GM19240 (cell line): Measurements from ENCODE around the gene EFCAB10.
A peak's percentile ranks its signal among the peaks of the same experiment; 100 is the strongest.

Experiments used
- DNase-seq: peaks from one replicate; pipeline ENCODE4 v3.0.0; 2011; ENCODE audit warnings: low spot score; ENCODE audit not compliant: insufficient read length

EFCAB10 gene, protein sequence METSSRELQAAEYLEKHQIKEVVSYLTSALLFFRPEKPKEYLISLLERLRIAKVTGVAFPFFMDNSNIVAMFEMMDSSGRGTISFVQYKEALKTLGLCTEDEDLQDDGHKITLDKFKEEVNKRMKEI

DNA sequence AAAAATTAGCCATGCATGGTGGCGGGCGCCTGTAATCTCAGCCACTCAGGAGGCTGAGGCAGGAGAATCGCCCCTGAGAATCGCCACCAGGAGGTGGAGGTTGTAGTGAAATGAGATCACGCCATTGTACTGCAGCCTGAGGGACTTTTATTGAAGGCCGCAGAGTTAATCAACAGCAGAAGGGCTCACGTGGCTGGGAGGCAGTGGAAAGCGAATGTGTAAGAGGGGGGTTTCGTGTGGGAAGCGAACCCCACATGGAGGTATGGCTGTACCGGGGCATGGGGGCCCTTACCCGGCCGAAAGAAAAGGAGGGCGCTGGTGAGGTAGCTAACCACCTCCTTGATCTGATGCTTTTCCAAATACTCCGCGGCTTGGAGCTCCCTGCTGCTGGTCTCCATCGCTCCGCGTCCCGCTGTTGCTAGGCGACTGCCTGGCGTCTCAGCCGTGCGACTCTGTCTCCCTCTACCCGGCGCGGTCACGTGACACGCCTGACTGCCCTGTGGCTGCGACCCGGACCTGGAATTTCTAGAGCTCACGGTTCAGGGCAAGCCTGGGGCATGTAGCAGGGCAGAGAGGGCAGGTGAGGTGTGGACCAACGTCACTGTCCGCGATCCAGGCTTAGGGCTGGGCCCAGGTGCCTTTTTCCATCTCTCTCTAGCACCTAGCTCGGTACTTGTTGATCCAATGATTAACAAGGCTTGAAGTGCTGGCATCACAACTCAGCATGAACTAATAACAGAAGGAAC is at the start of gene EFCAB10:
EFCAB10 (minus strand) TSS at position 428 of the 746 bp plus-strand sequence; CDS start at position 398, 30 bp downstream.
- peak; percentile 73 for DNase-seq

GRCh38 chr7:105625986-105626385 is 44.7 kb upstream of the EFCAB10 start:
- DNase-seq = no peak

DNA sequence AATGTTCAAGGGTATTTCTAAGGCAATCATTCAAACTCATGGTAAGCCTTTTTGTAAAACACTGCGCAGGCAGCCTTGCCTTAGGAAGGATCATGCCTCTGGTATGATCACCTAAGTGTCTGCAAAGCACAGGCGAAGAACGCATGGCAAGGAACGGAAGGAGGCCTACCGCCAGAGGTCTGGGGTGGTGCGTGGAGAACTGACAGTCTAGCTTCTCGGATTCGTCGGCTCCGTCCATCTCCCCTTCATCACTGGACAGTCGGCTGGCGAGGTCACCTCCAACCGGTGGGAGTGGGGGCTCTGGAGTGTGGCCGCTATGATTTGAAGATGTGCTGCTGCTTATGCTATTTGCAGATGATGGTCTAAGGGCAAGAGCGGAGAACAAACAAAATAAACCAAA is 42.6 kb upstream of the EFCAB10 start:
- DNase-seq = no peak

GRCh38 chr7:105623378-105623777 is 42.1 kb upstream of the EFCAB10 start:
- DNase-seq = no peak

DNA sequence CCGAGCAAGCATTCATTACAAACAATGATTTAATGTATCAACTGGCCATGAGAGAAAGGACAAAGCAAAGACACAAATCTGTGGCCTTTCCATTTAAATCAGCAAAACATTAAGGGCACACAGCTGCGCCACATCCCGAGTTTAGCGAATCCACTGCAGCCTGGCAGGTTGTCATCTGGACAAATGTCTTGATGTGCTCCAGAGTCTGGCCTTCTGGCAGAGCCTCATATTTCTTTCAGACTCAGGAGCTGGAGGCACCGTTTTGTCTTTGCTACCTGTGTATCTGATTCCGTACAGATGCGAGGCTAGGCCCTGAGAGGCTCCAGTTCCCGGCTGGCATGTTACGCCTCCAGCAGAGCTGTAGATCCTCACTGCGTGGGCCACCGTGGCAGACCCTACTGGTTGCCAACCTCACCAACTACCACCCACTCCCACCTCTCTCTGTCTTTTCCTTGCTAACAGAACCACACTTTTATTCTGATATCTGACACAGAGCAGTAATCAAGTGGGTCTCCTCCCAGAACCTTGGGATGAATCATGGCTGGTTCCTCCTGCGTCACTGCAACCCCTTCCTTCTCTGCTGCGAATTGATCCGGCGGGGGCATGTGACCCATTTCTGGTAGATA is 40.9 kb upstream of the EFCAB10 start:
- DNase-seq = no peak

- DNase-seq = no peak
These were observed 40.3 kb upstream of the EFCAB10 start for GRCh38 chr7:105621617-105622016.

GRCh38 chr7:105621176-105621575 is 39.9 kb upstream of the EFCAB10 start:
- DNase-seq = no peak

DNA sequence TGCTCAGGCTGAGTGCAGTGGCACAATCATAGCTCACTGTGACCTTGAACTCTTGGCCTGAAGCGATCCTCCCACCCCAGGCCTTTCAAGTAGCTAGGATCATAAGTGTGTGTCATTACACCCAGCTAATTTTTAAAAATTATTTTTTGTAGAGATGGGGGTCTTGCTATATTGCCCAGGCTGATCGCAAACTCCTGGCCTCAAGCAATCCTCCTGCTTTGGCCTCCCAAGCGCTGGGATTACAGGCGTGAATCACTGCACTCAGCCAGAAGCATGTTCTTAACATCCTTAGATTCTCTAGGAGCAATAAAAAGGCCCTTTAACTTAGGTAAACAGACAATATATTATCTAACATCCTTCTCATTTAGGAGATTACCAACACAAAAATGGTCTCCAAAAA is 38.3 kb upstream of the EFCAB10 start:
- no peak for DNase-seq

- no peak for DNase-seq
These were observed 36.7 kb upstream of the EFCAB10 start for GRCh38 chr7:105618016-105618296.

DNA sequence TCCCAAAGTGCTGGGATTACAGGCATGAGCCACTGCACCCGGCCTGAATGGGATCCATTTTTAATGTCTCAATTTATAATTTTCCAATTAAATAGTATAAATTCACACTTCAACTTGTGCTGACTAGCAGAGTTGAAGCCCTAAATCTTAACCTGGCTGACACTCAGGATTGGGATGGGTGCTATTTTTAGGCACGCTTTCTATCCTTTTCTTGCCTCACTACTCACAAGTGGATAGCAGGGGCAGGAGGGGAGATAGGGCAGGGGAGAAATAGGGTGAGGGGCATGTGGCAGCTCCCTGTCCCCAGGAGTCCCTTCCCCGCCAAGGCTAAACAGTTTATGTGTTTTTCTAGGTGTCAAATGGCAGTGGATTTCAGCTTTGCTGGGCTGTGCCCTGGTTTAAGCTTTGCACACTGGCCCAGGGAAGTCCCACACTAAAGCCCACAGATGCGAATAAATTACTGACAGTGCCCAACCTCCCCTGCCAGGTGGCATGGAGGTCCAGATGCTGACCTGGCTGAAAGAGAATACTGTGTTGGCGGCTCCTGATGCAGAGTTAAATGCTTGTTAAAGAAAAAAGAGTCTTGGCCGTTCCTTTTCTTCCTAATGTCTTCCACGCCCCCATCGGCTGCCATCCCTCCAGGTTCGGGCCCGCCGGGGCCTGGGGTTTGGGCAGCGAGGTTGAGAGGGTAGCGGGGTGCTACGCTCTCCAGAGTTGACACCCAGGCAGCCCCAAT is 36.2 kb upstream of the EFCAB10 start:
- DNase-seq = no peak

DNA sequence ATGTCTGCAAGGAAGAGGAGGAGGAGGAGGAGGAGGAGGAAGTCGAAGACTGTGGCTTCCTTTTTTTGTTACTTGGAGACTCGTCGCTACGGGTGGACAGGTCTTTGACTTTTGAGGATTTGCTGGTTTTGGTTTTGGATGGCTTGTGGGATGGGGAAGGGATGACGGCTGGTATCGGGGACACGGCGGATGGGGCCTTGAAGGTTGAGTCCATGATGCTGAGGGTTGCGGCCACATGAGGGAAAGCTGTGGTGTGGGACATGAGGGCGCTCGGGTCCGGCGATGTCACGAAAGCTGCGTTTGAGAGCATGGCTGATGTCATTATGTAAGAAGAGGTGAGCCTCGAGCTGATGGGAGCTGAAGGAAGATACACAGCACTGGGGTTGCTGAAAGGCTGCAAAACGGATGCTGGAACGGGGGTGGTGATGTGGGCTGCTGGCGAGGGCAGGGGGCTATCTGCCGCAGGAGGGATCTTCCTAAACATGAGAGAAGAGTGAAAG is 33.1 kb upstream of the EFCAB10 start:
- no peak for DNase-seq

DNA sequence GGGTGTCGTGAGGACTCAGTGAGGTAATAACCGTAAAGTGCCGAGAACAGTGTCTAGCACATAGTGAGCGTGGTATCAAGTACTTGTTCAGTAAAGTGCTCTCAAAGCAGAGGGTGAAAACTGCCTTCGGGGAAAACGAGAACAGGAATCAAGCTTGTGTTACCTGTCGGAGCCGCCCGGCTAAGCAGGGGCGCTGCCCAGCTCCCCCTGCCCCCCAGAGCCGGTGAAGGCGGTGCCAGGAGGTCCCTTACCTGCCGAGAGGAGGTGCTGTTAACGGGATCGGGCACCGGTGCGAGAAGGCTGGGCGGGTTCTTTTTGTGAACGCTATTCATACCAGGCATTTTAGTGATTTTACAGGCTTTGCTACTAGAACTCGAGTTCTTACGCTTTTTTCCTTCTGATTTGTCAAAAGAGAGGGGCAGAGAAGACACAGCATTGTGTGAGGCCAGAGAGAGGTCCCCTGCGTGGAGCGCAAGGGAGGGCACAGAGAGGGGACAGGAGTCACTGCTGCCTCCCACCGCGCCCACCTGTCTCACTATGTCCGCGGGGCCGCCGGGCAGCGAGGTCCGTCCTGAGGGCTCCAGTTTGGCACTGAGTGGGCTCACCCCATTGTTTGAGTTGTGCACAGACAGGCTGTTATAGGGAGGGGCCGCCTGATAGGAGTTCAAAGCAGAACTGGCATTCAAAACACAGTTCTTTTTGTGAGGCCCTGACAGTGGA is 32.5 kb upstream of the EFCAB10 start:
- no peak for DNase-seq

GRCh38 chr7:105612806-105613205 is 31.5 kb upstream of the EFCAB10 start:
- DNase-seq = no peak

GRCh38 chr7:105611856-105612775 is 30.8 kb upstream of the EFCAB10 start:
- DNase-seq = no peak

GRCh38 chr7:105610165-105610930 is 29.1 kb upstream of the EFCAB10 start:
- no peak for DNase-seq

DNA sequence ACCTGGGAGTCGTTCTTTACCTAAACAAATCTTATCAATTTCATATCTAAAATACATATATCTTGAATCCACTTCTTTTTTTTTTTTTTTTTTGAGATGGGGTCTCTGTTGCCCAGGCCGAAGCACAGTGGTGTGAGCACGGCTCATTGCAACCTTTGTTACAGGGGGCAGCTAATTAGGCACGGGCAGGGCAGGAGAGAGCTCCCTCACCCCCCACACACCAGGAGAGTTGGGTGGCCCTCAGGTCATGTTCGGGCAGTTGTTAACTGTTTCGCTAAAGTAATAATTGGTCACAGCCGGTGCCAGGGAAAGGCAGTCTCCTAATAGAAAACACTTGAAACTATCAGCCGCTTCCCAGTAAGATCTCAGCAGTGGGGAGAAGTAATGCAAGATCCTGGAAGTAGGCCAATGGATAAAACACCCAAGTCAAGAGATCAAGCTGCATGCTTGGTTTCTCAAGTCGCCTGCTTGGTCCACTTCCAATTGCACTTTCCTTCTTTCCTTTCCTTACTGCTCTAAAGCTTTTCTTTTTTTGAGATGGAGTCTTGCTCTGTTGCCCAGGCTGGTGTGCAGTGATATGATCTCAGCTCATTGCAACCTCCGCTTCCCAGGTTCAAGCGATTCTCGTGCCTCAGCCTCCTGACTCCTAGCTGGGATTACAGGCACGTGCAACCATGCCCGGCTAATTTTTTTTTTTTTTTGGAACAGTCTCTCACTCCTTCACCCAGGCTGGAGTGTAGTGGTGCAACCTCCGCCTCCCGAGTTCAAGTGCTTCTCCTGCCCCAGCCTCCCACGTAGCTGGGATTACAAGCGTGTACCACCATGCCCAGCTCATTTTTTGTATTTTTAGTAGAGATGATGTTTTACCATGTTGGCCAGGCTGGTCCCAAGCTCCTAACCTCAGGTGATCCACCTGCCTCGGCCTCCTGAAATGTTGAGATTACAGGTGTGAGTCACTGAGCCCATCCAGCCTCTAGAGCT is 21.3 kb upstream of the EFCAB10 start:
- no peak for DNase-seq

GRCh38 chr7:105600720-105601550 is 19.6 kb upstream of the EFCAB10 start:
- no peak for DNase-seq

DNA sequence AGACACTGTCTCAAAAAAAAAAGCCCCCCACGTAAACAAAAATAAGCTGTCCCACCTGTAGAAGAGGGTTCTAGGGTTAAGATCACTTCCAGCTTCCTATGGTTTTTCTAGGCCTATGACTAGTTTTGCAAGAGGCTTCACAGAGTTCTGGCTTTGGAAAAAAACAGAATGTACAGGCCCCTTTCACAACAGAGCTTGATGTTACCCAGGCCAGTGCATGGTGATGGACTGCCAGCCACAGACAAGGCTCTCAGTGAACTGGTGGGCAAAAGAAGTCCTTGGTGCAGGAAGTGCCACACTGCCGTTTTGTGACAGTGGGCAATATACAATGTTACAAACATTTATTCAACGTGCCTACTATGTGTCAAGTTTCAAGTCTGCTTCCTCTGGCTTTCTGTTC is 18.3 kb upstream of the EFCAB10 start:
- no peak for DNase-seq
